Measurements from ENCODE around the gene RCOR1.
"Not testable (repeated sequence)": the region's sequence is repeated elsewhere in the genome, so short reads cannot be mapped to it uniquely, and the experiment has no call there.

Gene RCOR1

DNA sequence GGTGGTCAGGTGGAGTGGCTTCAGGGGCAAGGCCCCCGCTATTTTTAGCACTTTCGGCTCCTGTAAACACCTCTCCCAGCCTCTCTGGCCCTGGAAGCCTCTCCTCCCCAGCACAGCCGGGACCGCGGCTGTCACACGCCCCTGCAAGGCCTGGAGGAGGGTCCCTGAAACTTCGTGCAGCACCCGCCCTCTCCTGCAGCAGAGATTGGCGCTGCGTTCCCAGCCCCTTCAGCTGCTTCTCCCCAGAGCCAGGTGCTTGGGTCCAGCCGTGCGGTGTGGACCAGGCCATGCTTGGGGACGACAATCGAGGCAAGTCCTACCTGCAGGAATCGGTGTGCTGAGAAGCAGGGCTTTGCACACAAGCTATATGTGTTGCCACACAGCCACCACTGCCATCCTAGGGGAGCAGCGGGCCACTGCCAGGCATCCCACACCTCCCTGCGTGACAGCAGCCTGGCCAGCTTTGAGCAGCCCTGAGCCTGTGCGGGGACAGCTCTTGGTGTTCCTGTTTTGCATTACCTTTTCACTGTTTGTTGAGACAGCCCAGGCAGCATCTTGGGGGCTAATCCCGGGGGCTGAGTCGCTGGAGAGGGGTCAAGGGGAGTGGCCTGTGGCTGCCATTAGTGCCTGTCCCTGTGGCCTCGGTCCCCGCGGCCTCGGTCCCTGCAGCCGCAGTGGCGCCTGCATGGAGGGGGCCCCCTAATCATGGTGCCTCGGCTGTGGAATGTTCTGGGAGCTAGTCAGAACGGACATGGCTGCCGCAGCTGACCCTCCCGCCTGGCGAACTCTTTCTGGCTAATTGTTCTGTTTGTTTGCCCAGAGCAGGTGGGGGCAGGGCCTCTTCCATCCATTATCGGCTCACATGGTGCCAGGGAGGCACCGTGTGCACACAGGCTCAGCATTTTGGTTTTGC is 157.2 kb downstream of the RCOR1 start:
- H3K27me3 Mint-ChIP-seq = no peaks in the 10 kb centered on the region

DNA sequence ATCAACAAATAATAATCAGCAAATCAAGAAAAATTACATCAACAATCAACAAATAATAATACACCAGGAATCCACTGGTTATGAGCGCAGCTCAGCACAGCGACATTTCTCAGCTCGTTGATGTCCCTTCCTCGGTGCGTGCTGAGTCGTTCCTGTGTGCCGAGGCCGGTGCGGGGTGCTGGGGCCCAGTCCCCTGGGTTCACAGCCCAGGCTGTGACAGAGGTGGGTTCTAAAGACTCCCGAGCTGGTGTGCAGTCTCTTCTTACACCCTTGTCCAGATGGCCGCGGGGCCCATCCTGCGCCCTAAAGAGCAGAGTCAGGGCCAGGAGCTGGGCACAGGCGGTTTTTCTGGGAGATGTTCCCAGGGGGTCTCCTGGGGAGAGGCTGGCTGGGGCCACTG is 157.9 kb downstream of the RCOR1 start:
- Mint-ChIP-seq H3K4me3 (no peak overlapping the region), H3K36me3 (peaks cover 2% of the 10 kb centered on the region), H3K4me1 (no peaks in the 10 kb centered on the region), H3K9me3 (no peaks in the 10 kb centered on the region), H3K27me3 (no peaks in the 10 kb centered on the region), H3K27ac (no peak overlapping the region)

More for the DNA sequence above, 157.2 kb downstream of the RCOR1 start:
- no peak overlapping the region for H3K27ac Mint-ChIP-seq
- H3K4me1 Mint-ChIP-seq = no peaks in the 10 kb centered on the region
- no peak overlapping the region for H3K4me3 Mint-ChIP-seq
- no peaks in the 10 kb centered on the region for H3K9me3 Mint-ChIP-seq
- H3K36me3 Mint-ChIP-seq = peaks cover 2% of the 10 kb centered on the region

DNA sequence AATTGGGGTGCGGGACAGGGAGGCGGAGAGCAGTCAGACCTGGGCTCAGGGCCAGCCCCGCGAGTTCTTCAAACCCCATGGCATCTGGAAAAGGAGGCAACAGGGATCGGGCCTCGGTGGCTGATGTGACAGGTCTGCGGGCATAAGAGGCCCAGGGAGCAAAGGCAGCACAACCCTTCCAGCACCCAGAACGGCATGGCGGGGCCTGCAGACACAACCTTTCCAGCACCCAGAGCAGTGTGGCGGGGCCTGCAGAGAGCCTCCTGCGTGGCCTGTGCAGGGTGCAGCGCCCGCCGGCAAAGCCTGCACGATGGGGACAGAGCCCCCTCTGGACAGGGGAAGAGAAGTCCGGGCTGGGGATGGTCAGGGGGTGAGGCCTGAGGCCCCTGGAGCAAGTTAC is 158.6 kb downstream of the RCOR1 start:
- H3K27ac Mint-ChIP-seq = no peak overlapping the region
- peaks cover 2% of the 10 kb centered on the region for H3K36me3 Mint-ChIP-seq
- no peaks in the 10 kb centered on the region for H3K9me3 Mint-ChIP-seq
- no peak overlapping the region for H3K4me3 Mint-ChIP-seq
- H3K27me3 Mint-ChIP-seq = no peaks in the 10 kb centered on the region
- no peaks in the 10 kb centered on the region for H3K4me1 Mint-ChIP-seq

DNA sequence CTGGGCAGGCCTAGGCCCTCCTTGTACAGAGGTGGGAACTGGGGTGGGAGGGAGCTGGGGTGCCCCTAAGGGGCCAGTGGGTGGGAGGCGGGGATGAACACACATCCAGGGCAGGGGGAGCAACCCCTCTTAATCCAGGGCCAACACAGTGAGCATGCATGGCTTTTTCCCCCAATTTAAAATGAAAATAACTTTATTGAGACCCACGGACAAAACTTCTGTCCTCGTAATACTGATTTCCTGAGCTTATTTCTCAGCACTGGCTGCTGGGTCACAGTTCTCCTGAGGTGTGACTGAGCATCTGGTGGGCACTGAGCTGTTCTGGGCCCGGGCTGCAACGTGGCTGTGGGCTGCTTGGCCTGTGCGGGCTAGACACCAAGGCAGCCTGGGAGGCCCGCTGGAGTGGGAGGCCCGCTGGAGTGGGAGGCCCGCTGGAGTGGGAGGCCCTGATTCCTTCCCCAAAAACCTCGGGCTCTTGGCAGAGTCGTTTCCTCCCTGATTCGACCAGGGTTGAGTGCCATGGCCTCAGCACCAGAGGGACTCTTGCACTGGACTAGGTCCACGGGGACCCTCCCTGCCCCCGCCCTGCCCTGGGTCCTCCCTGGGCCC is 159.9 kb downstream of the RCOR1 start:
- Mint-ChIP-seq H3K36me3 (no peaks in the 10 kb centered on the region), H3K27me3 (no peaks in the 10 kb centered on the region), H3K27ac (no peak overlapping the region), H3K9me3 (no peaks in the 10 kb centered on the region), H3K4me3 (no peak overlapping the region), H3K4me1 (no peaks in the 10 kb centered on the region)

DNA sequence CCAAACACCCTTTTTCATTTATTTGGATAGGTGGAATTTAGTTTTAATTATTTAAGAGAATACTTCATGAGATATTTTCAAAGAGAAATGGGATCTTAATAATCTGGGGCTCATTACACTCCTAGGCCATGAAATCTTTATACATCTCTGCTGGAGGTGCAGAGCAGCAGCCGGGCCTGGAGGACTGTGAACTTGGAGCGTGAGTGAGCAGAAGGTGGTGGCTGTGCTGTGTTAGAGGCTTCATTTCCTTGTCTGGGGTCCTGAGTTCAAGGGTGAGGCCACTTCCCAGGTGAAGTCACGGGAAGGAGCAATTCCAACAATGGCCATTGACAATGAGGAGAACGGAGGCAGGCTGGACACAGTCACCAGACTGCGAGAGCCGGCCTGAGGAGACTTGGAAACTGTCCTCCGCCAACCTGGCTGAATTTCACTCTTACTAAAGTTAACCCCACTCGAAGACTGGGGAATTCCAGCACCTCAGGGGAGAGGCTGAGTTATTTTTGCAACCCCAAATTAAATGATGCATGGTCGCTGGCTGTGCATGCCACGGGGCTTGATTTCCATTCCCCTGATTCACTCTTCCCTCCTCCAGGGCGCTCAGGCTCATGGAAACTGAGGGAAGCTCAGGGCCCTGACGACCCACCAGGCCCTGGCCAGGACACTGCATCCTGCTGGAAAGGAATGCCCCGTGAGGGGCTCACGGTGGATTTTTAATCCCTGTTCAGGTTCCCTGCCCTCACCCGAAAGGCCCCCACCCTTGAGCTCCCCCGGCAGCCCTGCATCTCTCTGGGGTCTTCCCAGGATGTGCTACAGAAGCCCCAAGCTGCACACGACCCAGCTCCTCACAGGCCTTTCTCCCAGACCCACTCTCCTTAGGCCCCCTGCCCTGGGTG is 162.2 kb downstream of the RCOR1 start:
- no peak overlapping the region for H3K27ac Mint-ChIP-seq
- H3K9me3 Mint-ChIP-seq = no peaks in the 10 kb centered on the region
- no peak overlapping the region for H3K4me3 Mint-ChIP-seq
- H3K27me3 Mint-ChIP-seq = no peaks in the 10 kb centered on the region
- H3K36me3 Mint-ChIP-seq = no peaks in the 10 kb centered on the region
- no peaks in the 10 kb centered on the region for H3K4me1 Mint-ChIP-seq

DNA sequence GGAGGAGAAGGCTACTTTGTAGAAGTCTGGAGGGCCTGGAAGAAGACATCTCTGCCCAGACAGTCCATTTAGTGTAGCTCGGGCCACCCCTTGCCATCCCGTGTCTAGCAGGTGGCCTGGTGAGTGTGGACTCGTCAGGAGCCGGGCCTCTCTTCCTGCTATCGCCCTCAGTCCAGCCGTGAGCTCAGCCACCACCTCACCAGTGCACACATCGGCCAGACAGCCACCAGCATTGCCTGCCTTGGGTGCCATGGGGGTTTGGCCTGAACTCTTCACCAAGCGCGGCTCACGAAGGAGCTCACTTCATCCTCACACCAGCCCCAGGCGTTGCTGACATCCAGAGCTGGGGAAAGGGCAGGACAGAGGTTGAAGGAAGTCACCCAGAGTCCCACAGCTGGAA is 165.2 kb downstream of the RCOR1 start:
- no peaks in the 10 kb centered on the region for H3K27me3 Mint-ChIP-seq
- no peaks in the 10 kb centered on the region for H3K36me3 Mint-ChIP-seq
- H3K9me3 Mint-ChIP-seq = no peaks in the 10 kb centered on the region
- H3K4me1 Mint-ChIP-seq = no peaks in the 10 kb centered on the region
- H3K4me3 Mint-ChIP-seq = no peak overlapping the region
- H3K27ac Mint-ChIP-seq = no peak overlapping the region

DNA sequence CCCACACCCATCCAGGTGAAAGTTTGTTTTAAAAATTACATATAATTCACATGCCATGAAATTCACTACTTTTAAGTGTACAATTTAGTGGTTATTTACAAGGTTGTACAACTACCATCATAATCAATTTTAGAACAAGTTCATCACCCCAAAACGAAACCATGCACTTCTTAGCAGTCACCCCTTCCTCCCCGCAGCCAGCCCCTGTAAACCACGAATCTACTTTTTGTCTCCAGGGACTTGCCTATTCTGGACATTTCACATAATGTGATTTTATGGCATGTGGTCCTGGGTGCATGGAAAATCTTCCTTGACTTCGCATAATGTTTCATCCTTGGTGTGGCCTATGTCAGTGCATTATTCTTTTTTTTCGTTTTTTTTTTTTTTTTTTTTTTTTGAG is 165.6 kb downstream of the RCOR1 start:
- no peak overlapping the region for H3K27ac Mint-ChIP-seq

DNA sequence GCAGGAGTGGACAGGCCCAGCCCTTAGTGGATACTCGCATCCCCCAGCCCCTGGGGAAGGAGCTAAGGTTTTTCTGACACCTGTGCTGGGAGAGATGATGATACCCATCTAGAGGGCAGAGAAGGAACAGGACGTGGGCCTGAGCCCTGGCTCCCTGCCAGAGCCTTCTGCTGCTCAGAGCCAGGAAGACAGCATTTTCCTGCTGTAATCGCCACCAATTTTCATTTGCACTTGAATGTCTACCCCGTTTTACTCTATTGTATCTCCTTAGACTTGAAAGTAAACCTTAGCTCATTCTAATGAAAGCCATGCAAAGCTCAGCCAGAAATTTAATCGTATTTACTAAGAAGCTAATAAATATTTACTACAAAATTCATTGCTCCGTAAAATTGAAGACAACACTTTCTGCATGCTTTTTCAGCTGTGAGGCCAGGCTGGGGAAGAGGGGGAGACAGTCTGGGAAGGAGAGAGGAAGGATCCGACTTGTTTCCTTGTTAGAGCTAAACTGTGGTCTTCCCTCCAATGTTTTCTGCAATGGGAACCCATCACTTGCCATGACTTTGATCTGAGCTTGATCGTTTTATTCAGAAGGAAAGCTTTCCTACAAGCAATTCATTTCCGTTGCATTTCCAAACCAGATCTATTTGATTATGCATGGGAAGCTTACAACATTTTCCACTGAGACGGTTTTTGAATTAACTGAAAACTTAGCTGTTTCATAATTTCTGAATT is 167.2 kb downstream of the RCOR1 start:
- Mint-ChIP-seq H3K27me3 (no peaks in the 10 kb centered on the region), H3K4me3 (no peak overlapping the region), H3K36me3 (no peaks in the 10 kb centered on the region), H3K9me3 (no peaks in the 10 kb centered on the region), H3K27ac (no peak overlapping the region), H3K4me1 (no peaks in the 10 kb centered on the region)

More for the DNA sequence above, 165.6 kb downstream of the RCOR1 start:
- H3K4me3 Mint-ChIP-seq = no peak overlapping the region
- H3K9me3 Mint-ChIP-seq = no peaks in the 10 kb centered on the region
- no peaks in the 10 kb centered on the region for H3K27me3 Mint-ChIP-seq
- H3K36me3 Mint-ChIP-seq = no peaks in the 10 kb centered on the region
- H3K4me1 Mint-ChIP-seq = no peaks in the 10 kb centered on the region

DNA sequence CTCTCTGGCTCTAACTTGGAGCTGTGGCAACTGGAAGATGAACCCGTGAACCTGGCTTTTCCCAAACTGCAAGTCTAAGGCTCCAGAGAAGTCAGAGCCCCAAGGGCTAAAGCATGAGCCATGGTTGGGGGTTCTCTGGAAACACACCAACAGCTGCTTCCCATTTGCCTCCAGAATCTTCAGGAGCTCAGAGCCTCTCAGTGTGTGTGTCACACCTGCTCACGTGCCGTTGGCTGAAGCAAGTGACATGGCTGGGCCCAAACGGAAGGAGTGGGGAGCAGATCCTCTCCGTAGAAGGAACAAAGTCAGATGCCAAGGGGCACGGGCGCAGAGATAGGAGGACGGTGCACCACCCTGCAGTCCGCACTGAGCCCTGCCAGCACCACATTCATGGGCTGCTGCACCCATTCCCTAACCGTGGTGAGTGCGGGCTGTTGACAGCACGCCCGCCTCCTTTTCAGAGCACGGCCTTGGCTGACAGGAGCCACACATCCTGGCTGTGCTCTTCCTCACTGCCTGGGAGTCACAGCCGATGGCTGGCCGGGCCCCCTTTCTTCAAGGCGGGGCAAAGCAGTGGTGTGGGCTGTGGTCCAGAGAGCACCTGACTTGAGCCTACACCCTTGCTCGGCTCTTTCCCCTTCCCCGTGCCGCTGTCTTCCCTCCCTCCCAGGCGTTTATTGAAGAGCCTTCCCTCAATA is 168.2 kb downstream of the RCOR1 start:
- H3K4me3 Mint-ChIP-seq = no peak overlapping the region

DNA sequence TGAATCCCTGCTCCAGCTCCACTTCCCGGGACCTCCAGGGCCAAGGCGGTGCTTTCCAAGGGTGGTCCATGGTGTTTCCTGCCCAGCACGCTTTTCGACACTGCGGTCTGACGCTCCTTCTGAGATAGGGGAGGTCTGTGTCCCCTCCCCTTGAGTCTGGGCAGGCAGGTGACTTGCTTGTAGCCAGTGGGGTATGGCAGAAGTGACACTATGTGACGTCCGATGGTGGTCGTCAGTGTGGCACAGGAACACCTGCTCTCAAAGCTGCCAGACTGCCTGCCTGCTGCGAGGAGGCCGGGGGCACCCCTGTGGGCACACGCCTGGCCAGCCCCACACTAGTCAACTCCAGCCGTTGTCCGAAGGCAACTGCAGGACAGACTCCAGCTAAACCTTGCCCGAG is 168.8 kb downstream of the RCOR1 start:
- no peak overlapping the region for H3K27ac Mint-ChIP-seq
- no peaks in the 10 kb centered on the region for H3K27me3 Mint-ChIP-seq
- H3K9me3 Mint-ChIP-seq = no peaks in the 10 kb centered on the region
- no peaks in the 10 kb centered on the region for H3K36me3 Mint-ChIP-seq
- H3K4me1 Mint-ChIP-seq = no peaks in the 10 kb centered on the region
- no peak overlapping the region for H3K4me3 Mint-ChIP-seq

More for the DNA sequence above, 168.2 kb downstream of the RCOR1 start:
- Mint-ChIP-seq H3K4me1 (no peaks in the 10 kb centered on the region), H3K9me3 (no peaks in the 10 kb centered on the region), H3K27ac (no peak overlapping the region), H3K27me3 (no peaks in the 10 kb centered on the region), H3K36me3 (no peaks in the 10 kb centered on the region)

DNA sequence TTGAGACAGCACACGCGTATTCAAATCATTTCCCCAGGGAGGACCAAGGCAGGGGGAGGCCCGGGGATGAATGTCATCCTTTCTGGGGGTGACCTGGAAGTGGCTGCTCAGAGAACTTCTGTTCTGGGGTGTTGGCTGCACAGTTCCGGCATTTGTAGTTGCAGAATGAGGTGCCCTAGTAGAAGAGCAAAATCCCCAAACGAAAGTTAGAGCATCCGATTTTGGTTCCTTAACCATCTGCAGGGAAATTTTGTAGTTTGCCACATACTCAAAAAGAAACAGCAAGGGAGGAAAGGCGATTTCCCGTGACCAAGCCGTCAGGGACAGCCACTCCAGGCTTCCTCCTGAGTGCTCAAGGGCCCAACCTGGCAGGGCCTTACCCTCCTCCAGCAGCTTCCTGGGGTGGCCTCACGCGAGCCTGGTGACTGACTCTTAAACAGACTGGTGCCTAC is 171.8 kb downstream of the RCOR1 start:
- H3K36me3 Mint-ChIP-seq = no peaks in the 10 kb centered on the region
- no peaks in the 10 kb centered on the region for H3K9me3 Mint-ChIP-seq
- H3K4me3 Mint-ChIP-seq = no peak overlapping the region
- no peaks in the 10 kb centered on the region for H3K4me1 Mint-ChIP-seq
- H3K27me3 Mint-ChIP-seq = no peaks in the 10 kb centered on the region
- H3K27ac Mint-ChIP-seq = no peak overlapping the region

DNA sequence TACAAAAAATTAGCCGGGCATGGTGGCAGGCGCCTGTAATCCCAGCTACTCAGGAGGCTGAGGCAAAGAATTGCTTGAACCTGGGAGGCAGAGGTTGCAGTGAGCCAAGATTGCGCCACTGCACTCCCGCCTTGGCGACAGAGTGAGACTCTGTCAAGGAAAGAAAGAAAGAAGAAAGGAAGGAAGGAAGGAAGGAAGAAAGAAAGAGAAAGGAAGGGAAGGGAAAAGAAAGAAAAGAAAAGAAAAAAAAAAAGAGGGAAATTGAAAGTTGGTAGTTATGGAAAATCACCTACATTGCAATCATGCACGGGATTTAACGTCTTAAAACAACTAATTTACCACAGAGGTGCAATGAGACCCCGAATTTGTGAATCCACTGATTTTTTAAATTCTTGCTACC is 173.3 kb downstream of the RCOR1 start:
- not testable (repeated sequence) for H3K27ac Mint-ChIP-seq, H3K4me1 Mint-ChIP-seq, H3K9me3 Mint-ChIP-seq, H3K36me3 Mint-ChIP-seq, H3K27me3 Mint-ChIP-seq, H3K4me3 Mint-ChIP-seq

DNA sequence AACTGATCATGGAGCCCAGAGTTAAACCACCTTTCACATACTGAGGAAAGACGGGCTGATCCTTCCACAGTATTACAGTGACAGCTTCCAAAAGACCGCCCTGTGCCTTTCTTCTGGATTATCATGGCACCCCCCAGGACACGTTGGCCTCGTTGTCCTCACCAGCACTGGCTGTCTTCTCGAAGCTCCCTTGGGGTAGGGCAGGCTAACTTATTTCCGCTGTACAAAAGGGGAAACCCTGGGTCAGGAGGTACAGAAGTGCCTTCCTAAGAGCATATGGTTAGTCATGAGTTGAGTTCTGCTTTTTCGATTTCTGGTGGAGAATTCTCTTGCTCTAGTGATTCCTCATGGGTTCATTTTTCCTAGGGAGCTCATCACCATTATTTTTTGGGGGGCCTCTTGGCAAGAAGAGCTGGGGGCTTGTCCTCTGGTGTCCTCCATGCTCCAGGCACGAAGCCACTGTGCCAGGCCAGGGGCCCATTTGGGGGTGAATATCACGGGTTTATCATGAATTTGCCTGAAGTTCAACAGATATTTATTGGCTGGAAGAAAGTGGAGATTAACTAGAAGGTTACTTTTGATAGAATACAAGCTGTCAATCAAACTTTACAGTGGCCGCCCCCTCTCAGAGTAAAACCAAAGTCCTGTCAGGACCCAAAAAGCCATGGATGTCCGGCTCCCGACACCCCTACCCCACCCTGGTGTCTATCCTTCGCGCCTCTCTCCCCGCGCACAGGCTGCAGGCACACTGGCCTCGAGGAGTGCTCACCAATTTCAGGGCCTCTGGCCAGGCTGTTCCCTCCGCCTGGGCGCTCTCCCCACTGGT is 176.0 kb downstream of the RCOR1 start:
- no peak overlapping the region for H3K27ac Mint-ChIP-seq

DNA sequence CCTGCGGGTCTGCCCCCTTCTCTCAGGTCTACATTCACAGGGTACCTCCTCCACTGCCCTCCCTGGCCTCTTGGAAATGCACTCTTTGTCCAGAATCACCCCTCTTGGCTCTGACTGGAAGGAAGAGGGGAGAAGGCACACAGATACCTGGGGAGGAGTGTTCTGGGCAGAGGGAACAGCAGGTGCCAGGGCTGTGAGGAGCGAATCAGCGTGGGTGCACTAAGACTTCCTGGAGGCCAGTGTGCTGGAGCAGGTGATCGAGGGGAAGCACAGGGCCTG is 176.5 kb downstream of the RCOR1 start:
- Mint-ChIP-seq H3K4me1 (peaks cover 5% of the 10 kb centered on the region), H3K27me3 (no peaks in the 10 kb centered on the region), H3K9me3 (no peaks in the 10 kb centered on the region), H3K4me3 (no peak overlapping the region), H3K27ac (no peak overlapping the region), H3K36me3 (no peaks in the 10 kb centered on the region)

More for the DNA sequence above, 176.0 kb downstream of the RCOR1 start:
- H3K9me3 Mint-ChIP-seq = no peaks in the 10 kb centered on the region
- H3K4me3 Mint-ChIP-seq = no peak overlapping the region
- H3K36me3 Mint-ChIP-seq = no peaks in the 10 kb centered on the region
- no peaks in the 10 kb centered on the region for H3K27me3 Mint-ChIP-seq
- peaks cover 3% of the 10 kb centered on the region for H3K4me1 Mint-ChIP-seq
